Right lobe of liver (tissue), 4 donors: Measurements from ENCODE around the gene PRICKLE3.

Experiments
- POLR2A ChIP-seq: fragments of 450-650 bp; IDR thresholded peaks from one replicate; pipeline ENCODE4 v1.6.1; 2017; ENCODE audit warnings: antibody characterized with exemption, mild to moderate bottlenecking
- TF ChIP-seq, protein P1 (sequence below), 4 donors: fragments of 200-600 bp in 3 of 4; fragments of 450-650 bp in 1 of 4; IDR thresholded peaks; one replicate each; pipeline versions ENCODE4 v1.5.1 to v1.8.0; 2016 to 2022; ENCODE audit warnings: antibody characterized with exemption in 4 of 4, mild to moderate bottlenecking in 2 of 4
- donor health status: DM: no; HTN: no; CAD: no.
- donor health status: DM: no; HTN: no; CAD: no.
- donor health status: DM: no; HTN: yes; CAD: no.

DNA sequence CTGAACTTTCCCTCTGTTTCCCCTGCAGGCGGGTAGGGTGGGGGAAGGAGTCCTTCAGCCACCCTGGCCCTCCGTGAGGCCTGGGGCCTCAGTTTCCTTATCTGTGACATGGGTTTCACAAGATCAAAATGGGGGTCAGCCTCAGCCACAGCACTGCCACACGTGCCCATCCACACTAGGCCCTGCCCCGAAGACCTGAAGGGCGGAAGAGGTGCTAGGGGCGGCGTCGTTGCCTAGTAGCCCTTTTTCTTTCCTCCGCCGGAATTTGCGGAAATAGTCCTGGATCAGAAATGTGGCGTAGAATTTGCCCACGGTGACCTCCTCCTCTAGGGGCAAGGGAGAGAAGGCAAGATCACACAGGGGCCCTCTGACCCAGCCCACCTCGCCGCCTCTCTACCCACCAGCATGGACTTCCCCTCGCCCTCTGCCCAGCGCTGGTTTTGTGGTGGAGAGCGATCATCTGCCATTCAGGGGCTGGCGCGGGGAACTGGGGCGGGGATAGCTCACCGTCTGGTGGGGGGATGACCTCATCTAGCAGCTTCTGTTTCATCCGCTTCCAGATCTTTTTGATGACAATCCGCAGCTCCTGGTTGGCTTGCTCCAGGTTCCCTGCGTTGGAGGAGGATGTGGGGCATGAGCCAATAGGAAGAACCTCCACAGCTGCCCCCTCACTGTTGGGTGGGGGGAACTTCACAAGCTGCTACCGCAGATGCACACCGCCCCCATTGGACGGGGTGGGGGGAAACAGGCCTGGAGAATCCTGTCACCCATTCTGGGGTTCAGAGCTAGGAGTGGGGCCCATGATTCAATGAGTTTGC is 23.5 kb upstream of the PRICKLE3 start:
- TF ChIP-seq, protein P1, sequence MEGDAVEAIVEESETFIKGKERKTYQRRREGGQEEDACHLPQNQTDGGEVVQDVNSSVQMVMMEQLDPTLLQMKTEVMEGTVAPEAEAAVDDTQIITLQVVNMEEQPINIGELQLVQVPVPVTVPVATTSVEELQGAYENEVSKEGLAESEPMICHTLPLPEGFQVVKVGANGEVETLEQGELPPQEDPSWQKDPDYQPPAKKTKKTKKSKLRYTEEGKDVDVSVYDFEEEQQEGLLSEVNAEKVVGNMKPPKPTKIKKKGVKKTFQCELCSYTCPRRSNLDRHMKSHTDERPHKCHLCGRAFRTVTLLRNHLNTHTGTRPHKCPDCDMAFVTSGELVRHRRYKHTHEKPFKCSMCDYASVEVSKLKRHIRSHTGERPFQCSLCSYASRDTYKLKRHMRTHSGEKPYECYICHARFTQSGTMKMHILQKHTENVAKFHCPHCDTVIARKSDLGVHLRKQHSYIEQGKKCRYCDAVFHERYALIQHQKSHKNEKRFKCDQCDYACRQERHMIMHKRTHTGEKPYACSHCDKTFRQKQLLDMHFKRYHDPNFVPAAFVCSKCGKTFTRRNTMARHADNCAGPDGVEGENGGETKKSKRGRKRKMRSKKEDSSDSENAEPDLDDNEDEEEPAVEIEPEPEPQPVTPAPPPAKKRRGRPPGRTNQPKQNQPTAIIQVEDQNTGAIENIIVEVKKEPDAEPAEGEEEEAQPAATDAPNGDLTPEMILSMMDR (IDR thresholded peaks at IDR 0.05): no peak
- TF ChIP-seq POLR2A: no peak
